ENCODE data around the gene SLC44A1. TPM values are rescaled to one million over a fixed set of nuclear protein-coding genes. Genes with fewer than 3 reads are reported as not detected.

Gene SLC44A1
- total and polyA plus RNA-seq, 10 of the 15 experiments (the other 5 are each of a cell fraction or from before 2014, with no cell fraction given): 2.4 to 21.2 (median 12.4) TPM

DNA sequence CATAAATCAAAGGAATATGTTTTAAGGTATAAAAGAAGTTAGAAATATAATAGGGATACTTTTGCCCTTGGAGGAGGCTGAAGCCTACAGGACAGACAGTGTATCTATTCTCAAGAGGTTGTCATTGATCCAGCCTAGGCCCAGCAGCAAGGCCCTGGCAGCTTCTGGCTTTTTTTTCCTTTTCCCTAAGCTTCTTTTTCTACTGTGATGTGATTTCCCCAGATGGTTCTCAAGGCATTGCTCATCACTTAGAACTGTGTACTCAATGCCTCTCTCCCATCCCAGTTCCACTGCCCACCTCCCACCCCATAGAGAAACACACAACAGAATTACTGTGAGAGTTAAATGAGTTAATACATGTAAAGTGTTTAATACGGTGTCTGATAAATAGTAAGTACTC is 88.6 kb downstream of the SLC44A1 start:
- CTCF ChIA-PET: interaction anchor here (0.7 kb wide), 1 partner anchor 14 kb away, joined by 3 read pairs; no protein-coding TSS in a partner anchor
- WGBS (ENCODE audit: insufficient coverage, insufficient replicate concordance, low lambda C conversion rate, missing lambda C conversion rate): 100% methylated on average over 1 of the region's 1 CpG
- intact Hi-C loops (cut with micrococcal nuclease; ENCODE audit: unreplicated experiment) (no loop called here), in situ Hi-C loops (cut with MboI) (no loop called here)
- no TSS peak for BruUV-seq (replicated peaks)
- no peaks in the 10 kb centered on the region for H4K20me1 ChIP-seq (ENCODE audit: control insufficient read depth, insufficient read depth)
- SMC1A ChIA-PET (ENCODE audit: uncharacterized antibody, unreplicated experiment): no interaction called here
- no peaks in the 10 kb centered on the region for H3K9me3 ChIP-seq (replicated peaks; ENCODE audit: control insufficient read depth, insufficient read depth, low read length)
- no peak for ATAC-seq
- H2AFZ ChIP-seq (ENCODE audit: control insufficient read depth, low read depth, low read length): no peak overlapping the region
- no peak for TF ChIP-seq BCL11A (IDR thresholded peaks at IDR 0.05; ENCODE audit: low read depth, low read length)
- TF ChIP-seq GABPA (IDR thresholded peaks at IDR 0.05; ENCODE audit: low read depth): no peak
- no peak for TF ChIP-seq RELB (IDR thresholded peaks at IDR 0.05; ENCODE audit: low read depth)
- TF ChIP-seq ZNF592 (IDR thresholded peaks at IDR 0.05): no peak
- TF ChIP-seq, protein P1, sequence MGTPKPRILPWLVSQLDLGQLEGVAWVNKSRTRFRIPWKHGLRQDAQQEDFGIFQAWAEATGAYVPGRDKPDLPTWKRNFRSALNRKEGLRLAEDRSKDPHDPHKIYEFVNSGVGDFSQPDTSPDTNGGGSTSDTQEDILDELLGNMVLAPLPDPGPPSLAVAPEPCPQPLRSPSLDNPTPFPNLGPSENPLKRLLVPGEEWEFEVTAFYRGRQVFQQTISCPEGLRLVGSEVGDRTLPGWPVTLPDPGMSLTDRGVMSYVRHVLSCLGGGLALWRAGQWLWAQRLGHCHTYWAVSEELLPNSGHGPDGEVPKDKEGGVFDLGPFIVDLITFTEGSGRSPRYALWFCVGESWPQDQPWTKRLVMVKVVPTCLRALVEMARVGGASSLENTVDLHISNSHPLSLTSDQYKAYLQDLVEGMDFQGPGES (IDR thresholded peaks at IDR 0.05): no peak
- TF ChIP-seq EP300 (IDR thresholded peaks at IDR 0.05; ENCODE audit: borderline replicate concordance in 1 of 2, control insufficient read depth in 1 of 2, low read depth in 2 of 2, low read length in 2 of 2): no peak
- no peak for TF ChIP-seq ZNF24 (IDR thresholded peaks at IDR 0.05)
- RAD21 ChIA-PET (ENCODE audit: unreplicated experiment): no interaction called here
- no peak for DNase-seq (ENCODE audit: low read depth, low spot score)
- H3K4me3 ChIP-seq: no peak overlapping the region
- H3K27me3 ChIP-seq (replicated peaks in 1 of 2; ENCODE audit: control insufficient read depth in 2 of 2, insufficient read depth in 2 of 2, low read length in 1 of 2): no peaks in the 10 kb centered on the region
- FAIRE-seq: no peak
- no peaks in the 10 kb centered on the region for H3K36me3 ChIP-seq (ENCODE audit: control insufficient read depth in 2 of 2, insufficient read depth in 2 of 2, low read length in 1 of 2)
- no peak overlapping the region for H3K27ac ChIP-seq (ENCODE audit: control insufficient read depth, insufficient read depth)
- H3K9ac ChIP-seq (ENCODE audit: control insufficient read depth, insufficient read depth, low read length): no peak overlapping the region
- H3K4me1 ChIP-seq (ENCODE audit: control insufficient read depth, insufficient read depth, low read length): 0 out of 2 replicates have a peak, but pooled peaks cover 6% of the 10 kb centered on the region
- H3K79me2 ChIP-seq (ENCODE audit: control insufficient read depth, insufficient read depth, low read length): no peaks in the 10 kb centered on the region
- no peak overlapping the region for H3K4me2 ChIP-seq (ENCODE audit: control insufficient read depth, insufficient read depth)
- POLR2A ChIA-PET: no interaction called here

Data from GM12878 (cell line).